SU-DHL-6 (cell line): ENCODE data around the gene BRS3.

ENCODE experiments used
- H2AFZ ChIP-seq: fragments of 200-600 bp; sonication (generic); 2 replicates; pipeline ENCODE4 v1.6.1; 2014; ENCODE audit warnings: low read depth, mild to moderate bottlenecking, moderate library complexity, mixed read lengths, antibody characterized with exemption, low read length; ENCODE audit not compliant: severe bottlenecking
- H3F3A ChIP-seq: fragments of 200-600 bp; shearing (Covaris generic); 2 replicates; pipeline ENCODE4 v1.6.0; 2016; ENCODE audit warnings: antibody characterized with exemption, mild to moderate bottlenecking; ENCODE audit not compliant: insufficient read depth
- H3K27ac ChIP-seq: fragments of 200-600 bp; sonication (generic); 2 replicates; pipeline ENCODE4 v1.5.1; 2016; ENCODE audit warnings: low read depth, mild to moderate bottlenecking, low read length, moderate library complexity, mixed read lengths
- H3K27me3 ChIP-seq: fragments of 200-600 bp; sonication (generic), shearing (Covaris generic); 2 replicates; pipeline ENCODE4 v1.6.0; 2014; ENCODE audit warnings: mild to moderate bottlenecking, low read length
- H3K36me3 ChIP-seq: fragments of 200-600 bp; sonication (generic); 2 replicates; pipeline ENCODE4 v1.6.1; 2014; ENCODE audit warnings: mild to moderate bottlenecking, low read length, mixed read lengths
- H3K4me2 ChIP-seq: fragments of 300-600, 200-600 bp; shearing (Covaris generic), sonication (generic); 2 replicates; pipeline ENCODE4 v1.6.0; 2014; ENCODE audit warnings: low read length, low read depth, mild to moderate bottlenecking; ENCODE audit not compliant: poor library complexity, severe bottlenecking
- H3K4me3 ChIP-seq: fragments of 200-600 bp; sonication (generic); 2 replicates; pipeline ENCODE4 v1.5.1; 2014; ENCODE audit warnings: antibody characterized with exemption, low read length, mild to moderate bottlenecking, mixed read lengths; ENCODE audit not compliant: insufficient read depth, poor library complexity, severe bottlenecking
- H3K79me2 ChIP-seq: fragments of 200-600 bp; sonication (generic); 2 replicates; pipeline ENCODE4 v1.6.1; 2014; ENCODE audit warnings: mild to moderate bottlenecking, low read length, moderate library complexity; ENCODE audit not compliant: insufficient read depth
- H3K9ac ChIP-seq: fragments of 200-600 bp; sonication (generic); 2 replicates; pipeline ENCODE4 v1.7.0; 2014; ENCODE audit warnings: mild to moderate bottlenecking, low read length
- H3K9me2 ChIP-seq: fragments of 200-600 bp; sonication (generic); replicated peaks from 2 replicates; pipeline ENCODE4 v1.6.1; 2014; ENCODE audit warnings: low read length; ENCODE audit not compliant: insufficient read depth
- H3K9me3 ChIP-seq: fragments of 200-600 bp; sonication (generic); 2 replicates; pipeline ENCODE4 v1.6.1; 2014; ENCODE audit warnings: low read length, mixed read lengths; ENCODE audit not compliant: insufficient read depth
- H4K20me1 ChIP-seq: fragments of 200-600 bp; sonication (generic); 2 replicates; pipeline ENCODE4 v1.6.1; 2014; ENCODE audit warnings: low read depth, mild to moderate bottlenecking, antibody characterized with exemption, low read length, moderate library complexity, mixed read lengths
- CTCF ChIP-seq: fragments of 200-600 bp; sonication (generic); IDR thresholded peaks from one replicate; pipeline ENCODE4 v1.5.1; 2017; ENCODE audit warnings: antibody characterized with exemption, mild to moderate bottlenecking, low read length, moderate library complexity; ENCODE audit not compliant: insufficient read depth, poor library complexity, severe bottlenecking
- EZH2phosphoT487 ChIP-seq: fragments of 200-600 bp; sonication (generic), shearing (Covaris generic); conservative IDR thresholded peaks from 2 replicates; pipeline ENCODE4 v1.6.1; 2018; ENCODE audit warnings: mild to moderate bottlenecking, antibody characterized with exemption, low read length, moderate library complexity, mixed read lengths

Gene BRS3

GRCh38 chrX:136488706-136489105, 959 bp downstream of the BRS3 start:
- H3K36me3 ChIP-seq: no peaks in the 10 kb centered on the region
- no peaks in the 10 kb centered on the region for H3K27me3 ChIP-seq
- H3K27ac ChIP-seq: no peak overlapping the region
- no peaks in the 10 kb centered on the region for H3K79me2 ChIP-seq
- H3K4me3 ChIP-seq: no peak overlapping the region
- H3F3A ChIP-seq: no peaks in the 10 kb centered on the region
- H3K9ac ChIP-seq: no peak overlapping the region
- H3K4me2 ChIP-seq: no peak overlapping the region
- H3K9me3 ChIP-seq: no peaks in the 10 kb centered on the region
- H3K9me2 ChIP-seq: no peaks in the 10 kb centered on the region
- no peak overlapping the region for H2AFZ ChIP-seq
- no peaks in the 10 kb centered on the region for H4K20me1 ChIP-seq
- TF ChIP-seq CTCF (no peak), EZH2phosphoT487 (no peak)

- no peaks in the 10 kb centered on the region for H3K9me3 ChIP-seq
- H3K79me2 ChIP-seq: no peaks in the 10 kb centered on the region
- H3K4me3 ChIP-seq: no peak overlapping the region
- H3K9me2 ChIP-seq: no peaks in the 10 kb centered on the region
- H3K36me3 ChIP-seq: no peaks in the 10 kb centered on the region
- H3K4me2 ChIP-seq: no peak overlapping the region
- H3K27me3 ChIP-seq: no peaks in the 10 kb centered on the region
- no peak for TF ChIP-seq CTCF
- no peak for TF ChIP-seq EZH2phosphoT487
- no peaks in the 10 kb centered on the region for H4K20me1 ChIP-seq
- no peak overlapping the region for H2AFZ ChIP-seq
- H3F3A ChIP-seq: no peaks in the 10 kb centered on the region
- no peak overlapping the region for H3K27ac ChIP-seq
- H3K9ac ChIP-seq: no peak overlapping the region
These were observed 4.1 kb downstream of the BRS3 start for GRCh38 chrX:136491832-136492231.

GRCh38 chrX:136493011-136493410, 5.3 kb downstream of the BRS3 start:
- no peaks in the 10 kb centered on the region for H3F3A ChIP-seq

More at GRCh38 chrX:136493011-136493410, 5.3 kb downstream of the BRS3 start:
- Histone ChIP-seq H3K9me3 (no peaks in the 10 kb centered on the region), H3K27ac (no peak overlapping the region), H3K36me3 (no peaks in the 10 kb centered on the region), H4K20me1 (no peaks in the 10 kb centered on the region), H3K79me2 (peaks cover 5% of the 10 kb centered on the region), H3K4me3 (no peak overlapping the region), H3K4me2 (no peak overlapping the region), H3K9me2 (no peaks in the 10 kb centered on the region), H3K9ac (no peak overlapping the region), H2AFZ (no peak overlapping the region), H3K27me3 (no peaks in the 10 kb centered on the region)
- no peak for TF ChIP-seq CTCF
- no peak for TF ChIP-seq EZH2phosphoT487
